GM12874 (cell line): ENCODE data around the gene PIP5K1C.
A peak's percentile ranks its signal among the peaks of the same experiment; 100 is the strongest.

ENCODE experiments used
- CTCF ChIP-seq: IDR thresholded peaks from 2 replicates; pipeline ENCODE4 v1.5.1; 2011; ENCODE audit warnings: low read depth, mild to moderate bottlenecking, control low read depth, low read length, moderate library complexity; ENCODE audit not compliant: insufficient read depth

Gene PIP5K1C

GRCh38 chr19:3599776-3600187 lies 100.5 kb downstream of the PIP5K1C start:
- TF ChIP-seq CTCF: 0 out of 2 replicates have a peak, but pooled peaks have one; percentile 2

- TF ChIP-seq CTCF: no peak
These were observed 104.7 kb downstream of the PIP5K1C start for GRCh38 chr19:3595521-3596061.

DNA sequence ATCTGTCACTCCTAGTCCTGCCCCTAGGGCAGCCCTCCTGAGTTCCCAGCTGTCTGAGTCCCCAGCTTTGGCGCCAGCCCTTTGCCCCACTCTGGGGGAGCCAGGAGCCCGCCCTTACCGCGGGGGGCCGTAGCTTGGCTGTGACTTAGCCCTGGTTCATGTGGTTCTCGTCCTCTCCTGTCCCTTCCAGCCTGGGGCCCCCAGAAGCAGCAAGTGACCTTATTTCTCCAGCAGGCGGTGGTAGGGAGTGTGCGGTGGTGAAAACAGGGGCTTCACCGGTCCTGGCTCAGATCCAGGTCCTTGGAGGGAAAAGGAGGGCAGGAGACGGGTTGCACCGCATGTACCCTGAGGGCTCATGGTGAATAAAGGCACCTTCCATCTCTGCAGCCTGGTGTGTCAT lies 107.1 kb downstream of the PIP5K1C start:
- no peak for TF ChIP-seq CTCF

DNA sequence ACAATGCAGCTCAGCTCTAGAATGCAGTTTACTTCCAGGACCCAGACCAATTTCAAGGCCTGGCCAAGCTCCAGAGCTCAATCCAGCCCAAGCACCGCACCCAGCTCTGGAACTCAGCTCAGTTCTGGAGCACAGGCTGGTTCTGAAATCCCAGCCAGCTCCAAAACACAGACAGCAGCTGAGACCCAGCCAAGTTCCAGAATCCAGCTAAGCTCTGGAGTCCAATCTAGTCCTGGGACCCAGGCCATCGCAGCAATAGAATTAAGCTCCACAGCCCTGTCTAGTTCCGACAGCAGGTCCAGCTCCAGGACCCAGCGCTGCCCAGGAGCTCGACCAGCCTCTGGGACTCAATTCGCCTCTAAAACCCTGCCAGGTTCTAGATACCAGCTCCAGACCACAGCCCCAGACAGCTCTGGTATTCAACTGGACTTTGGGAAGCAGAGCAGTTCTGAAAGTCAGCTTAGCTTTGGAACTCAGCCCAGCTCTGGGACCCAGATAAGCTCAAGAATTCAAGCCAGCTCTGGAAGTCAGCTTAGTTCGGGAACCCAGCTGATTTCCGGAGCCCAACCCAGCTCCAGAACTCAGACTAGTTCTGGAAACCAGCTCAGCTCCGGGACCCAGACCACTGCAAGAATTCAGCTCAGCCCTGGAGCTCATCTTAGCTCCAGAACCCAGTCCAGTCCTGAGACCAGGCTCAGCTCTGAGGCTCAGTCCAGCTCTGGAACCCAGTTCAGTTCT lies 108.2 kb downstream of the PIP5K1C start:
- TF ChIP-seq CTCF: no peak

- no peak for TF ChIP-seq CTCF
These were observed 109.1 kb downstream of the PIP5K1C start for GRCh38 chr19:3590991-3591659.

GRCh38 chr19:3589949-3590348 lies 110.3 kb downstream of the PIP5K1C start:
- no peak for TF ChIP-seq CTCF

DNA sequence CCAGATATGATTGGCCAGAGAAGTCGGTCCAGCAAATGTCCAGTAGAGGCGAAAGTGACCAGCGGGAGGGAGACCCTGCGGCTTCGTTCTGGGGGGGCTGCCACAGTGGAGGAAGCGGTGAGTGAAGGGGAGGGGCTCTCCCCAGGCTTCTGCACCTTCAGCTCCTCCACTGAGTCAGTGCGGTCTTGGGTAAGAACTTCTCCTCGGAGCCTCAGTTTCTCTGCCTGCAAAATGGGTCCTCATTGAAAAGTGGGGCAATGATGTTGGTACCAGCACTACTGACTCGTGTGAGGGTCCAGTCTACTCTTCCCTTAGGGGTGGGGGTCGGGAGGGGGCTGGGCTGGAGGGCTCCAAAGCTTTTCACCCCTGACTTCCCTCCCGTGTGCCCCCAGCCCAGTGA lies 110.8 kb downstream of the PIP5K1C start:
- no peak for TF ChIP-seq CTCF
